GM23338 (cell line): Measurements from ENCODE around the gene ELMOD2. TPM values are rescaled to one million over a fixed set of nuclear protein-coding genes. Genes with fewer than 3 reads are reported as not detected.

Source experiments
- ATAC-seq: fragments of 200-7000 bp; cut with Tn5 transposase; 3 replicates; pipeline ENCODE4 v1.9.1; 2020
- DNase-seq: peaks from one replicate; pipeline ENCODE4 v3.0.0-alpha.2; 2015; ENCODE audit warnings: low spot score
- H2AFZ ChIP-seq: fragments of 200-600 bp; sonication (generic); 2 replicates; pipeline ENCODE4 v1.8.0; 2016; ENCODE audit warnings: antibody characterized with exemption, mild to moderate bottlenecking, moderate library complexity
- H3F3A ChIP-seq: fragments of 200-600 bp; sonication (generic); replicated peaks from 2 replicates; pipeline ENCODE4 v1.8.0; 2017; ENCODE audit warnings: antibody characterized with exemption, mixed run types, low read depth
- H3K27ac ChIP-seq: fragments of 200-600 bp; sonication (generic); 2 replicates; pipeline ENCODE4 v1.6.1; 2016; ENCODE audit warnings: low read depth
- H3K27me3 ChIP-seq: fragments of 200-600 bp; sonication (generic); 2 replicates; pipeline ENCODE4 v1.8.0; 2016; ENCODE audit warnings: mild to moderate bottlenecking, mixed run types, moderate library complexity; ENCODE audit not compliant: insufficient read depth
- H3K36me3 ChIP-seq: fragments of 200-600 bp; sonication (generic); 2 replicates; pipeline ENCODE4 v1.8.0; 2016; ENCODE audit warnings: mild to moderate bottlenecking; ENCODE audit not compliant: insufficient read depth
- H3K4me1 ChIP-seq: fragments of 200-600 bp; sonication (generic); 2 replicates; pipeline ENCODE4 v1.8.0; 2016; ENCODE audit warnings: mild to moderate bottlenecking, moderate library complexity; ENCODE audit not compliant: insufficient read depth
- H3K4me2 ChIP-seq: fragments of 200-600 bp; sonication (generic); 2 replicates; pipeline ENCODE4 v1.7.1; 2017; ENCODE audit warnings: mixed run types
- H3K4me3 ChIP-seq: fragments of 200-600 bp; sonication (generic); 2 replicates; pipeline ENCODE4 v1.6.1; 2016; ENCODE audit warnings: mixed run types
- H3K79me2 ChIP-seq: fragments of 200-600 bp; sonication (generic); replicated peaks from 2 replicates; pipeline ENCODE4 v1.8.0; 2017; ENCODE audit warnings: mild to moderate bottlenecking; ENCODE audit not compliant: insufficient read depth
- H3K9me2 ChIP-seq: fragments of 200-600 bp; sonication (generic); 2 replicates; pipeline ENCODE4 v1.8.0; 2017; ENCODE audit not compliant: insufficient read depth
- H4K20me1 ChIP-seq: fragments of 200-600 bp; sonication (generic); replicated peaks from 2 replicates; pipeline ENCODE4 v1.8.0; 2017; ENCODE audit warnings: mild to moderate bottlenecking; ENCODE audit not compliant: insufficient read depth
- H3K27ac Mint-ChIP-seq: 2 replicates; pipeline ENCODE4 v1.8.0; 2020; ENCODE audit warnings: inconsistent platforms, mild to moderate bottlenecking, moderate library complexity, mixed read lengths
- H3K27me3 Mint-ChIP-seq: 3 replicates; pipeline ENCODE4 v1.8.0; 2022; ENCODE audit warnings: low read depth, mild to moderate bottlenecking, moderate library complexity, mixed read lengths, inconsistent platforms; ENCODE audit not compliant: insufficient read depth, poor library complexity
- H3K36me3 Mint-ChIP-seq: 3 replicates; pipeline ENCODE4 v1.8.0; 2021; ENCODE audit warnings: low read depth, mild to moderate bottlenecking, inconsistent platforms, moderate library complexity, mixed read lengths
- H3K4me1 Mint-ChIP-seq: 3 replicates; pipeline ENCODE4 v1.8.0; 2020; ENCODE audit warnings: mild to moderate bottlenecking, inconsistent platforms, mixed read lengths
- H3K4me3 Mint-ChIP-seq: 3 replicates; pipeline ENCODE4 v1.8.0; 2021; ENCODE audit warnings: moderate library complexity, mild to moderate bottlenecking, inconsistent platforms, mixed read lengths
- H3K9me3 Mint-ChIP-seq: 3 replicates; pipeline ENCODE4 v1.8.0; 2020; ENCODE audit warnings: moderate library complexity, mild to moderate bottlenecking, inconsistent platforms, mixed read lengths
- CREB1 ChIP-seq: fragments of 250-450 bp; sonication (Bioruptor Pico); IDR thresholded peaks from 2 replicates; pipeline ENCODE4 v1.5.0; 2020; ENCODE audit warnings: low read depth, mild to moderate bottlenecking, moderate library complexity
- CTCF ChIP-seq, 2 experiments: fragments of 200-600 bp in 1 of 2; sonication (generic) in 1 of 2; conservative IDR thresholded peaks; 2 replicates each; pipeline versions ENCODE4 v1.5.1 to v1.6.1; 2016 to 2017; ENCODE audit warnings: antibody characterized with exemption in 2 of 2, low read depth in 2 of 2, mild to moderate bottlenecking in 2 of 2, moderate library complexity in 1 of 2
- ETS1 ChIP-seq: IDR thresholded peaks from 2 replicates; pipeline ENCODE4 v1.6.1; 2016; ENCODE audit warnings: antibody characterized with exemption
- EZH2phosphoT487 ChIP-seq: fragments of 200-600 bp; sonication (generic); IDR thresholded peaks from one replicate; pipeline ENCODE4 v1.8.1; 2018; ENCODE audit warnings: antibody characterized with exemption; ENCODE audit not compliant: unreplicated experiment
- NANOG ChIP-seq: IDR thresholded peaks from 2 replicates; pipeline ENCODE4 v1.6.1; 2016; ENCODE audit warnings: antibody characterized with exemption, borderline replicate concordance
- POLR2AphosphoS5 ChIP-seq: IDR thresholded peaks from 2 replicates; pipeline ENCODE4 v1.6.1; 2016; ENCODE audit warnings: antibody characterized with exemption, low read depth
- REST ChIP-seq: IDR thresholded peaks from one replicate; pipeline ENCODE4 v1.6.1; 2018; ENCODE audit warnings: antibody characterized with exemption; ENCODE audit not compliant: unreplicated experiment
- STAT1 ChIP-seq: IDR thresholded peaks from one replicate; pipeline ENCODE4 v1.6.1; 2016; ENCODE audit warnings: antibody characterized with exemption; ENCODE audit not compliant: unreplicated experiment
- ZNF114 ChIP-seq: fragments of 250-450 bp; sonication (Bioruptor Pico); IDR thresholded peaks from 2 replicates; pipeline ENCODE4 v1.5.0; 2020; ENCODE audit warnings: mild to moderate bottlenecking, moderate library complexity
- ZNF331 ChIP-seq: fragments of 250-450 bp; sonication (Bioruptor Pico); IDR thresholded peaks from 2 replicates; pipeline ENCODE4 v1.5.0; 2020; ENCODE audit warnings: low read depth, mild to moderate bottlenecking, moderate library complexity
- polyA plus RNA-seq: library from polyadenylated mRNA; unstranded; fragments of >200 nt; fragmentation: Nextera tagmentation; extraction: Ambion mirVana; gene quantifications from 2 replicates; pipeline ENCODE4 v1.2.1, GENCODE V29; 2016
- total RNA-seq: library from RNA; depleted of rRNA; stranded (reverse); fragments of >200 nt; shearing (Covaris generic); gene quantifications from 2 replicates; pipeline ENCODE4 v1.2.3, GENCODE V29; 2014

The ELMOD2 gene
- total and polyA plus RNA-seq, 2 experiments from 2014 or later = 17.9 to 28.9 TPM

GRCh38 chr4:140584439-140584838, 60.5 kb downstream of the ELMOD2 start (continued):
- no peak for TF ChIP-seq EZH2phosphoT487

GRCh38 chr4:140595065-140595464, 71.1 kb downstream of the ELMOD2 start:
- TF ChIP-seq ZNF114 (CRISPR knock-in tag) (no peak), CTCF (conservative IDR thresholded peaks at IDR 0.05; ENCODE audit: low read depth in 2 of 2) (peak; percentile 79 to 93), POLR2AphosphoS5 (no peak), REST (no peak)
- Mint-ChIP-seq H3K9me3 (no peaks in the 10 kb centered on the region), H3K4me3 (no peak overlapping the region), H3K36me3 (no peaks in the 10 kb centered on the region), H3K4me1 (no peaks in the 10 kb centered on the region; the same call in 2 of the 3 replicates), H3K27ac (no peak overlapping the region), H3K27me3 (no peaks in the 10 kb centered on the region)
- H3K9me2 ChIP-seq = no peaks in the 10 kb centered on the region
- no peak overlapping the region for H2AFZ ChIP-seq
- H3F3A ChIP-seq = no peaks in the 10 kb centered on the region
- peak; percentile 100 for ATAC-seq
- H3K27me3 ChIP-seq = no peaks in the 10 kb centered on the region
- no peaks in the 10 kb centered on the region for H4K20me1 ChIP-seq
- H3K36me3 ChIP-seq = no peaks in the 10 kb centered on the region
- H3K79me2 ChIP-seq = no peaks in the 10 kb centered on the region
- DNase-seq = peak; percentile 78
- H3K4me3 ChIP-seq = no peak overlapping the region
- no peaks in the 10 kb centered on the region for H3K4me1 ChIP-seq
- no peak overlapping the region for H3K27ac ChIP-seq
- H3K4me2 ChIP-seq = no peak overlapping the region

- H3K4me1 ChIP-seq = no peaks in the 10 kb centered on the region
- TF ChIP-seq ZNF114 (CRISPR knock-in tag) (no peak), ETS1 (no peak), EZH2phosphoT487 (no peak), CREB1 (CRISPR knock-in tag) (no peak), ZNF331 (CRISPR knock-in tag) (no peak), NANOG (no peak), STAT1 (no peak), CTCF (conservative IDR thresholded peaks at IDR 0.05; ENCODE audit: low read depth in 2 of 2) (no peak)
Observed at GRCh38 chr4:140600408-140600807, 76.4 kb downstream of the ELMOD2 start.

More at GRCh38 chr4:140600408-140600807, 76.4 kb downstream of the ELMOD2 start:
- Mint-ChIP-seq H3K36me3 (no peaks in the 10 kb centered on the region), H3K4me3 (no peak overlapping the region), H3K27ac (no peak overlapping the region), H3K27me3 (no peaks in the 10 kb centered on the region), H3K9me3 (no peaks in the 10 kb centered on the region), H3K4me1 (peaks cover 6% of the 10 kb centered on the region; the same call in 2 of the 3 replicates)
- Histone ChIP-seq H3K79me2 (no peaks in the 10 kb centered on the region), H3K4me2 (no peak overlapping the region), H3K36me3 (no peaks in the 10 kb centered on the region), H2AFZ (no peak overlapping the region), H4K20me1 (no peaks in the 10 kb centered on the region), H3K27ac (no peak overlapping the region), H3K27me3 (no peaks in the 10 kb centered on the region), H3F3A (no peaks in the 10 kb centered on the region), H3K9me2 (no peaks in the 10 kb centered on the region), H3K4me3 (no peak overlapping the region)
- peak; percentile 66 for ATAC-seq
- DNase-seq = no peak
